ENCODE data around the gene HDAC4.

Gene HDAC4

GRCh38 chr2:239308661-239309397, 92.0 kb downstream of the HDAC4 start:
- DNase-seq = peak in 23 of 42 donors; percentile 4 to 69 (median 28)
- intact Hi-C loops (cut with DNase I) = no loop called here

- peak in 17 of 42 donors; percentile 1 to 34 (median 8) for DNase-seq
- intact Hi-C loops (cut with DNase I) = no loop called here
Observed at GRCh38 chr2:239307921-239308613, 92.8 kb downstream of the HDAC4 start.

GRCh38 chr2:239307221-239307569, 93.6 kb downstream of the HDAC4 start:
- intact Hi-C loops (cut with DNase I) = no loop called here
- peak in 6 of 42 donors; percentile 1 to 12 (median 6) for DNase-seq

- intact Hi-C loops (cut with DNase I) = no loop called here
- DNase-seq = peak in 18 of 42 donors; percentile 1 to 25 (median 8)
Observed at GRCh38 chr2:239306274-239307220, 94.3 kb downstream of the HDAC4 start.

- intact Hi-C loops (cut with DNase I) = no loop called here
- DNase-seq = peak in 23 of 42 donors; percentile 0 to 38 (median 13)
Observed at GRCh38 chr2:239305771-239306170, 95.0 kb downstream of the HDAC4 start.

- DNase-seq = peak in 24 of 42 donors; percentile 0 to 51 (median 14)
- intact Hi-C loops (cut with DNase I) = no loop called here
Observed at GRCh38 chr2:239305222-239305575, 95.6 kb downstream of the HDAC4 start.

GRCh38 chr2:239304533-239305221, 96.1 kb downstream of the HDAC4 start:
- intact Hi-C loops (cut with DNase I) = no loop called here
- peak in 26 of 42 donors; percentile 1 to 46 (median 11) for DNase-seq

GRCh38 chr2:239303711-239304532, 96.9 kb downstream of the HDAC4 start:
- peak in 26 of 42 donors; percentile 1 to 41 (median 10) for DNase-seq
- intact Hi-C loops (cut with DNase I) = no loop called here

- intact Hi-C loops (cut with DNase I) = no loop called here
- DNase-seq = peak in 26 of 42 donors; percentile 6 to 58 (median 28)
Observed at GRCh38 chr2:239302808-239303557, 97.8 kb downstream of the HDAC4 start.

- intact Hi-C loops (cut with DNase I) = no loop called here
- peak in 26 of 42 donors; percentile 0 to 43 (median 16) for DNase-seq
Observed at GRCh38 chr2:239302083-239302807, 98.6 kb downstream of the HDAC4 start.

GRCh38 chr2:239300871-239301735, 99.7 kb downstream of the HDAC4 start:
- DNase-seq = peak in 25 of 42 donors; percentile 1 to 44 (median 11)
- intact Hi-C loops (cut with DNase I) = no loop called here

- intact Hi-C loops (cut with DNase I) = no loop called here
- peak in 26 of 42 donors; percentile 0 to 44 (median 10) for DNase-seq
Observed at GRCh38 chr2:239300242-239300641, 100.6 kb downstream of the HDAC4 start.

GRCh38 chr2:239299218-239299939, 101.4 kb downstream of the HDAC4 start:
- intact Hi-C loops (cut with DNase I) = no loop called here
- DNase-seq = peak in 36 of 42 donors; percentile 32 to 81 (median 63)

GRCh38 chr2:239298116-239298804, 102.6 kb downstream of the HDAC4 start:
- intact Hi-C loops (cut with DNase I) = no loop called here
- peak in 25 of 42 donors; percentile 0 to 41 (median 10) for DNase-seq

Measured in head of caudate nucleus (tissue), 42 donors.